Transverse colon (tissue), 4 donors: Measurements from ENCODE around the gene SLC45A1. TPM values are rescaled to one million over a fixed set of nuclear protein-coding genes. Genes with fewer than 3 reads are reported as not detected.

Source experiments
- DNase-seq: peaks from one replicate; pipeline ENCODE4 v3.0.0-alpha.2; 2019
- H3K27ac ChIP-seq, 4 donors: fragments of 200-600 bp; sonication (generic); 2 replicates each; pipeline ENCODE4 v1.5.1; 2016 to 2018; ENCODE audit warnings: inconsistent platforms in 4 of 4
- H3K27me3 ChIP-seq: fragments of 200-600 bp; sonication (generic); 2 replicates; pipeline ENCODE4 v1.5.1; 2017; ENCODE audit warnings: inconsistent platforms
- H3K36me3 ChIP-seq, 4 donors: fragments of 200-600 bp; sonication (generic); 2 replicates each; pipeline ENCODE4 v1.5.1; 2017 to 2019; ENCODE audit warnings: inconsistent platforms in 4 of 4
- H3K4me1 ChIP-seq, 4 donors: fragments of 200-600 bp; sonication (generic); 2 replicates each; pipeline ENCODE4 v1.5.1; 2017 to 2020; ENCODE audit warnings: inconsistent platforms in 4 of 4
- H3K4me3 ChIP-seq, 4 donors: fragments of 200-600 bp; sonication (generic); 1 replicate in 1 of 4; 2 replicates in 3 of 4; pipeline versions ENCODE4 v1.5.1 to v1.6.1; 2017 to 2019; ENCODE audit warnings: inconsistent platforms in 4 of 4
- H3K9me3 ChIP-seq, 2 donors: fragments of 200-600 bp; sonication (generic); 2 replicates each; pipeline ENCODE4 v1.5.1; 2017 to 2019; ENCODE audit warnings: inconsistent platforms in 2 of 2
- CTCF ChIP-seq, 5 experiments: fragments of 200-600 bp in 3 of 5; fragments of 450-650 bp in 2 of 5; sonication (generic) in 3 of 5; IDR thresholded peaks; 1 replicate in 2 of 5; 2 replicates in 3 of 5; pipeline ENCODE4 v1.5.1; 2016 to 2017; ENCODE audit warnings: antibody characterized with exemption in 5 of 5, inconsistent platforms in 3 of 5, mild to moderate bottlenecking in 2 of 5, moderate library complexity in 1 of 5
- EP300 ChIP-seq: sonication (generic); formaldehyde crosslinking; IDR thresholded peaks from one replicate; pipeline ENCODE4 v1.6.1; 2017; ENCODE audit warnings: antibody characterized with exemption, low read depth
- POLR2A ChIP-seq: fragments of 450-650 bp; IDR thresholded peaks from one replicate; pipeline ENCODE4 v1.6.1; 2016; ENCODE audit warnings: antibody characterized with exemption, mild to moderate bottlenecking, moderate library complexity
- POLR2AphosphoS5 ChIP-seq, 3 donors: sonication (generic); formaldehyde crosslinking; IDR thresholded peaks; one replicate each; pipeline ENCODE4 v1.6.1; 2016; ENCODE audit warnings: antibody characterized with exemption in 3 of 3
- WGBS, 2 donors: methylation state at CpG; one replicate each; pipeline ENCODE4 v1.1.5; 2018; ENCODE audit warnings: low coverage in 1 of 2; 5-methylcytosine and 5-hydroxymethylcytosine counted together
- in situ Hi-C, 4 donors: fragments of 200-750 bp; cut with MboI; loops; one replicate each; pipeline versions ENCODE4 v1.15.0 to v1.15.1; 2017; ENCODE audit warnings: low sequenced_read_pairs in 3 of 4, low pct_ligation_motif_present in 1 of 4, low pct_unique_long_range_greater_than_20kb in 1 of 4
- intact Hi-C: fragments of 100-400 bp; cut with DNase I; formaldehyde crosslinking; loops from one replicate; pipeline ENCODE4 v1.15.1; 2023; ENCODE audit warnings: low total_unique reads
- total RNA-seq, 4 donors: library from RNA; depleted of rRNA; stranded (reverse); fragments of >200 nt; gene quantifications; one replicate each; pipeline ENCODE4 v1.1.0, GENCODE V29; 2016

Gene SLC45A1
- total RNA-seq, 4 donors from 2014 or later: 2.3 to 7.1 (median 4.1) TPM

DNA sequence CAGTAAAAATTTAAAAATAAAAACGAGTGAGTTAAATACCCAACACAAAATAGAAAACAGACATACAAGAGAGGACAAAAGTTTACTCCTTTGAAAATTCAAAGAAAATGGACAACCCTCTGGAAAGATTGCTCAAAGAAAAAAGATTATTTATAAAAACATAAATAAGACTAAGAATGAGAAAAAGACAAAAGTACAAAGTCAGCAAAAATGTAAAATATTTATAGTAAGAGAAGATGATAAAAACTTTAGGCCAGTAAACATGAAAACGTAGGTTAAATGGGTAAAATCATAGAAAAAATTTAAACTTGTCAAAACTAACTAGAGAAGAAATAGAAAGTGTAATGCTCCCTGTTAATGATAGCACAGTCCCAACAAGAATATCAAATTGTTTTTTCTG is 31.9 kb upstream of the SLC45A1 start:
- in situ Hi-C loops (no loop called here), intact Hi-C loops (no loop called here)
- Histone ChIP-seq H3K36me3 (no peaks in the 10 kb centered on the region), H3K9me3 (no peaks in the 10 kb centered on the region), H3K27ac (no peak overlapping the region), H3K4me3 (no peak overlapping the region), H3K4me1 (peaks cover 0 to 13% (median 3%) of the 10 kb centered on the region in 4 donors), H3K27me3 (no peaks in the 10 kb centered on the region)
- no peak for DNase-seq
- TF ChIP-seq POLR2A (no peak), POLR2AphosphoS5 (IDR thresholded peaks at IDR 0.05) (no peak), CTCF (IDR thresholded peaks at IDR 0.05) (no peak), EP300 (no peak)
- 75 to 84% methylated on average over 2 of the region's 2 CpGs for WGBS, 2 donors

DNA sequence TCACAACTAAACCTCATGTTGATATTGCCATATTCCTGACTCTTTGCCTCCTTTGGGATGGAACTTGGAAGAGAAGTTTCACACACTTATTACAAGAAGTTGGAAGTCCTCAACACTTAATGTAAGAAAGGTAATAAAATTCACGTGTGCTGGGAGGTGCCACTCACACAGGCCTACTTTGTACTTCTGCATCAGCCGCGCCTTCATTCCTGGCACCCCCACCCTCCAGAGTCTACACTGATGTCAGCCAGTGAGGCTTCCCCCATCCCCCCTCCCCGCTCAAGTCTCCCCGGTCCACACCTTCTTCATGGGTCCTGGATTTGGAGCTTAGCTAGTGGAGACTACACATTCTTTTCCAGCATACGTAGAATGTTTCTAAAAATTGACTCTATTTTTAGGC is 24.8 kb upstream of the SLC45A1 start:
- Histone ChIP-seq H3K36me3 (no peaks in the 10 kb centered on the region), H3K9me3 (no peaks in the 10 kb centered on the region), H3K27me3 (no peaks in the 10 kb centered on the region), H3K4me1 (peaks cover 0 to 13% (median 6%) of the 10 kb centered on the region in 4 donors), H3K4me3 (no peak overlapping the region), H3K27ac (peak overlapping the region in 3 of 4 donors; percentile 26 to 48 (median 36))
- intact Hi-C loops: no loop called here
- TF ChIP-seq EP300: no peak
- TF ChIP-seq POLR2A: no peak
- TF ChIP-seq CTCF (IDR thresholded peaks at IDR 0.05): no peak
- TF ChIP-seq POLR2AphosphoS5 (IDR thresholded peaks at IDR 0.05): no peak
- 36 to 65% methylated on average over 2 to 6 of the region's 6 CpGs for WGBS, 2 donors
- in situ Hi-C loops: no loop called here
- DNase-seq: peak; percentile 80

DNA sequence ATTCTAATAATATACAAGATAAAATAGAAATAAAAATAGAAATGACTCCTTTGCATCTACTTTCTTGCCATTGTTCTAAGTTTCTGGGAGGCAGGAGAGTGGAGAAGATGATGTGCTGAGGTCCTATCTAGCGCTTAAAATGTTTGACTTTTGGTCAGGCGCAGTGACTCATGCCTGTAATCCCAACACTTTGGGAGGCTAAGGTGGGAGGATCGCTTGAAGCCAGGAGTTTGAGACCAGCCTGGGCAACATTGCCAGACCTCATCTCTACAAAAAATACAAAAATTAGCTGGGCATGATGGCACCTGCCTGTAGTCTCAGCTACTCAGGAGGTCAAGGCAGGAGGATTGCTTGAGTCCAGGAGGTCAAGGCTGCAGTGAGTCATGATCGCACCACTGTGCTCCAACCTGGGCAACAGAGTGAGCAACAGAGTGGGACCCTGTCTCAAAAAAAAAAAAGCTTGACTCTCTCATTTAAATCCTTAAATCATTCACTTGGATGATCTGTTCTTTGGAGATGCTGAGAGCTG is 24.2 kb upstream of the SLC45A1 start:
- intact Hi-C loops (no loop called here), in situ Hi-C loops (no loop called here)
- Histone ChIP-seq H3K9me3 (no peaks in the 10 kb centered on the region), H3K27ac (peak overlapping the region in 3 of 4 donors; percentile 8 to 36 (median 16)), H3K36me3 (no peaks in the 10 kb centered on the region), H3K4me3 (no peak overlapping the region), H3K4me1 (peaks cover 0 to 13% (median 6%) of the 10 kb centered on the region in 4 donors), H3K27me3 (no peaks in the 10 kb centered on the region)
- DNase-seq: no peak
- TF ChIP-seq EP300: no peak
- no peak for TF ChIP-seq CTCF (IDR thresholded peaks at IDR 0.05)
- 87 to 96% methylated on average over 3 to 4 of the region's 4 CpGs for WGBS, 2 donors

DNA sequence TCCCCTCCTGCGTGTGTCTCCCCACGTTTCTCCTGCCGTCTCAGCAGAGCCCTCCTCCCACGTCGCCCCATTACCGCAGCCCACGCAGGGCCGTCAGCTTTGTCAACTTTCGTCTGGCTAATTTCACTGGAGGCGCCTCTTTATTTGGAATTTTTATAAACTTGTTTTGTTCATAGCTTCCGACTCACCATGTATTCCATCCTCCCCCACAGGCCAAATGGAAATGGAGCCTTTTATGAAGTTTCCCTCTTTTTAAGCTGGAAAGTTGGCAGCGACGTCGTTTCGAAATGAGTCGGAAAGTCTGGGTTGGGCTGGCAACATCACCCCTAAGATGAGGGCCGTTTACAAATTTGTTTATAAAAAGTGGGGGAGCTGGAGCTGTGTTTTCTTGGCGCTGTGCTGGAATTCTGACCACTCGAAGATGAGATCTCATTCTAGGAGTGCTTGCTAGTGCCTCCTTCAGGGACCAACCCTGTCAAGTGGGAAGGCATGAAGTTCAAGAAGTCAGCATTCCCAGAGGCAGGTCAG is 23.7 kb upstream of the SLC45A1 start:
- in situ Hi-C loops: no loop called here
- WGBS, 2 donors: 74 to 94% methylated on average over 11 to 19 of the region's 19 CpGs
- no peaks in the 10 kb centered on the region for H3K27me3 ChIP-seq
- peak overlapping the region in 3 of 4 donors; percentile 8 to 36 (median 16) for H3K27ac ChIP-seq
- H3K9me3 ChIP-seq: no peaks in the 10 kb centered on the region
- H3K4me1 ChIP-seq: peaks cover 0 to 13% (median 6%) of the 10 kb centered on the region in 4 donors
- TF ChIP-seq POLR2A (no peak), EP300 (no peak), CTCF (IDR thresholded peaks at IDR 0.05) (no peak), POLR2AphosphoS5 (IDR thresholded peaks at IDR 0.05) (no peak)
- H3K4me3 ChIP-seq: no peak overlapping the region
- no peaks in the 10 kb centered on the region for H3K36me3 ChIP-seq
- no peak for DNase-seq
- intact Hi-C loops: no loop called here
